CD4-positive, alpha-beta T cell treated with Interleukin-10 for 1 hour (primary cell): ENCODE results near the gene LPP.

Experiments
- DNase-seq: peaks from one replicate; pipeline ENCODE4 v3.0.0-alpha.2; 2020

LPP gene

GRCh38 chr3:188198001-188198400 lies 44.0 kb downstream of the LPP start:
- no peak for DNase-seq

GRCh38 chr3:188198760-188199327 lies 44.9 kb downstream of the LPP start:
- no peak for DNase-seq

- DNase-seq: no peak
These were observed 45.4 kb downstream of the LPP start for GRCh38 chr3:188199386-188199785.

GRCh38 chr3:188200481-188200880 lies 46.5 kb downstream of the LPP start:
- no peak for DNase-seq

- no peak for DNase-seq
These were observed 48.6 kb downstream of the LPP start for GRCh38 chr3:188202358-188203138.

- DNase-seq: no peak
These were observed 50.6 kb downstream of the LPP start for GRCh38 chr3:188204526-188204925.

GRCh38 chr3:188205992-188206416 lies 52.0 kb downstream of the LPP start:
- DNase-seq: no peak

- no peak for DNase-seq
These were observed 52.8 kb downstream of the LPP start for GRCh38 chr3:188206787-188207186.

- DNase-seq: no peak
These were observed 54.1 kb downstream of the LPP start for GRCh38 chr3:188207941-188208515.

GRCh38 chr3:188208516-188208981 lies 54.6 kb downstream of the LPP start:
- DNase-seq: no peak

GRCh38 chr3:188209034-188209433 lies 55.1 kb downstream of the LPP start:
- DNase-seq: no peak

- DNase-seq: no peak
These were observed 55.8 kb downstream of the LPP start for GRCh38 chr3:188209740-188210139.

- DNase-seq: no peak
These were observed 57.5 kb downstream of the LPP start for GRCh38 chr3:188211476-188211875.

- DNase-seq: no peak
These were observed 58.5 kb downstream of the LPP start for GRCh38 chr3:188212308-188212969.

- no peak for DNase-seq
These were observed 60.5 kb downstream of the LPP start for GRCh38 chr3:188214442-188214841.

- DNase-seq: no peak
These were observed 61.2 kb downstream of the LPP start for GRCh38 chr3:188215129-188215528.

- no peak for DNase-seq
These were observed 63.1 kb downstream of the LPP start for GRCh38 chr3:188217011-188217463.

GRCh38 chr3:188217726-188218125 lies 63.8 kb downstream of the LPP start:
- DNase-seq: no peak

- DNase-seq: no peak
These were observed 64.6 kb downstream of the LPP start for GRCh38 chr3:188218603-188219002.

GRCh38 chr3:188219147-188219546 lies 65.2 kb downstream of the LPP start:
- DNase-seq: no peak

- DNase-seq: no peak
These were observed 66.3 kb downstream of the LPP start for GRCh38 chr3:188220097-188220788.

GRCh38 chr3:188220988-188221818 lies 67.2 kb downstream of the LPP start:
- no peak for DNase-seq
